Stimulated activated CD4-positive, alpha-beta T cell treated with anti-CD3 and anti-CD28 coated beads, Interleukin-4, amount 100 ng/mL, for 4 hours (primary cell): ENCODE results near the gene CXCL8.
"Not testable (repeated sequence)": the region's sequence is repeated elsewhere in the genome, so short reads cannot be mapped to it uniquely, and the experiment has no call there.

Experiments used
- DNase-seq, 2 experiments: peaks; one replicate each; pipeline ENCODE4 v3.0.0-alpha.2; 2020

CXCL8 gene

DNA sequence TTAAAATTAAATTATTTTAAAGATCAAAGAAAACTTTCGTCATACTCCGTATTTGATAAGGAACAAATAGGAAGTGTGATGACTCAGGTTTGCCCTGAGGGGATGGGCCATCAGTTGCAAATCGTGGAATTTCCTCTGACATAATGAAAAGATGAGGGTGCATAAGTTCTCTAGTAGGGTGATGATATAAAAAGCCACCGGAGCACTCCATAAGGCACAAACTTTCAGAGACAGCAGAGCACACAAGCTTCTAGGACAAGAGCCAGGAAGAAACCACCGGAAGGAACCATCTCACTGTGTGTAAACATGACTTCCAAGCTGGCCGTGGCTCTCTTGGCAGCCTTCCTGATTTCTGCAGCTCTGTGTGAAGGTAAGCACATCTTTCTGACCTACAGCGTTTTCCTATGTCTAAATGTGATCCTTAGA lies at the start of gene CXCL8:
Gene CXCL8 (plus strand): TSS at position 217 of the 426 bp plus-strand sequence. CDS start 90 bp downstream, at position 307.
- DNase-seq: peak in 1 of 2 experiments; percentile 1

GRCh38 chr4:73691201-73691600 lies 49.2 kb upstream of the CXCL8 start:
- DNase-seq: not testable (repeated sequence)

- no peak for DNase-seq
Measured at GRCh38 chr4:73691759-73692158, 48.6 kb upstream of the CXCL8 start.

GRCh38 chr4:73692254-73692653 lies 48.1 kb upstream of the CXCL8 start:
- no peak for DNase-seq

DNA sequence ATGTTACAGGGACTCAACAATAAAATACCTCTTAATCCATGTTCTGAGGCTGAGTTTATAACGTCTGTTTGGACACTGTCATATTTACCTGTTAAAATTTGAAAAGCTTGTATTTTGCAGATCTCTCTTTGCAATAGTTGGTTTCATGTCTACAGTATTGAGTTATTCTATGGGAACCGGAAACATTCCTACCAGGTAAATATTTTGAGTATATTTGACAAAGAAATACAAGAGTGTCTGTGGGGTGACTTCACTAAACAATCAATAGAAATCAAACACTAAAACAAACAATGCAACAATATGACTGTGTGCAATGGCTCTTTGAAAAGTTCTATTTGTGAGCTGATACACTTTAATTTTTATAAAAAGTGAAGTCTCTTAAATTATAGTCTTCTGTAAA lies 47.7 kb upstream of the CXCL8 start:
- no peak for DNase-seq

GRCh38 chr4:73693811-73694210 lies 46.6 kb upstream of the CXCL8 start:
- DNase-seq: no peak

DNA sequence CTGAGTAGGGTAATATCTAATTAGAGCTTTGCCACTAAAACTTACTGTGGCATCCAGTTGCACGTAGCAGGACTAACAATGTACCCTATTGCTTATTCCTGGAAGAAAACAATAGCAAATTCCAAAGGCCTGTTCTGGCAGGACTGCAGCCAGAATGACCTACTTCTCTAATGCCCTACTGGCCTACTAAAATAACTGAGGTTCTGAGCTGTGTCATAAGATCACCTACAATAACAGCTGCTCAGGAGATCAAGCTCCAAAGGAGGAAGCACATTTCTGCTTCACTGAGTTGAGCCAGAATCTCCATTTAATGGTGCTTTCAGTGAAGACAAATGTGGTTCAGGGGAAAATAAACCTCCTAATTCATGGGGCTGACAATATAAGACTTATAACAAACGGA lies 42.2 kb upstream of the CXCL8 start:
- DNase-seq: no peak

DNA sequence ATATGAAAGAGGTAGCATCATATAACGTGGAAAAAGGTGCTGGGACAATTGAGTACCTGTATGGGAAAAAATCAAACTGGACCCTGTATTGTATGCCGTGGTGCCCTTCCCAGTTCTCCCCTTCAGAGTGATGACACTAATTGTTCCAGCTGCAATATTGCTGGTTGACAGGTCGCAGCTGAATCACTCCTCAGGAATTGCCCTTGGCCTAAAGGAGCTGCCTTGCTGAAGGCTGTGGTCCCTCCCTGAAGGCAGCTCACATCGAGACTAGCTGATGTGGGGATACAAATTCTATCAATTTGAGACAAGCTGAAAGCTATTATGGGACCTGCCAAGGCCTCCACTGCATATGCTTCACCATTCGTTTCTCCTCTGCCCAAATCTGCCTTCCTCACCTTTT lies 39.3 kb upstream of the CXCL8 start:
- DNase-seq: no peak

GRCh38 chr4:73702796-73703287 lies 37.5 kb upstream of the CXCL8 start:
- DNase-seq: no peak

DNA sequence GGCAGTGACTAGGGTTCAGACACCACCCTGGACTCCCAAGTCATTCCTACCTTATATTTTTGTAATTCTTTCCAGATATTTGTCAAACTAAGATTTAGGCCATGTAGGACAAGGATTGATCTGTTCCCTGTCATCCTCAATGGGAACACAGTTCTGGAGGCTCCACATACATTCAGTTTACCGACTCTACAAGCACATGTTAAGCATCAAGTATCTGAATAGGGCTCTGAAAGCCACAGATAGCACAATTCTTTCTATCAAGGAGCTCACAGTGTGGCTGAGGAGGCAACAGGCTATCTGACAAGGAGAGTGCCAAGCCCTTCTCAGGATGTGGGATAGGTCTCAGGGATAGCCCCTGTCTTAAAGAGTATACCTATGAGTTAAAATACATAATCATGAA lies 37.0 kb upstream of the CXCL8 start:
- no peak for DNase-seq

DNA sequence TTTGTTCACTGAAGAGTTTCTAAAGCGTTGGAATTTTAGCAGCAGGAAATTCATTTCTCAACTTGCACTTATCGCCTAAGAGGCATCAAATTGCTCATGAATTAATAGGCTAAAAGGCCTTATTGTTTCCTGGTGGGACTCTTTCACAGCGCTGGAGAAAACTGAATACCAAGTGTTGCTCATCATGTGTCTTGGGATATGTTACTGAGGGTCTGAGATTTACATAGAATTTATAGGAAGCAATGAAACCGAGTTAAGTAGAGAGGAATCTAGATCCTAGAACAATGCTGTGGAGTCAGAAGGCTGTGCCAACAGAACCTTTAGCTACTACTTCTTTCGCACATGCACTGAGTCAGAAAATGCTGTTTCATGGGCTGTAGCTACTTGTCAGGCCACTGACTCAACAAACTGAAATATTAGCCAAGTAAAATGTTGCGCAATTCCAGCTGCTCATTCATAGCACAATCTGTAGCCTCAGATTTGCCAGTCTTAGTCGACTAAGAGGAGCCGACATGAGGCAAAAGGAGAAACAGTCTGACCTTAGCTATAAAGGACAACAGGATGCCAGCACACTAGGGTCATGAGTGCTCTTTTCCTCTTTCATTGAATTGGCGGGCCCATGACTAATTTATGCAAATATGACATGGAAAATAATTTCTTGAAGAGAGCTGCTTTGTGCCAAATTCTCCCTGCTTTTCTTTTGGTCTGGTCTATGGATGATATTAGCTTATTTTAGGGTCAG lies 35.9 kb upstream of the CXCL8 start:
- DNase-seq: no peak

- DNase-seq: no peak
Measured at GRCh38 chr4:73705056-73705432, 35.3 kb upstream of the CXCL8 start.

- DNase-seq: no peak
Measured at GRCh38 chr4:73705721-73706120, 34.6 kb upstream of the CXCL8 start.

- no peak for DNase-seq
Measured at GRCh38 chr4:73706811-73707210, 33.6 kb upstream of the CXCL8 start.

- DNase-seq: no peak
Measured at GRCh38 chr4:73707269-73707875, 33.0 kb upstream of the CXCL8 start.

- DNase-seq: no peak
Measured at GRCh38 chr4:73707918-73708577, 32.3 kb upstream of the CXCL8 start.

DNA sequence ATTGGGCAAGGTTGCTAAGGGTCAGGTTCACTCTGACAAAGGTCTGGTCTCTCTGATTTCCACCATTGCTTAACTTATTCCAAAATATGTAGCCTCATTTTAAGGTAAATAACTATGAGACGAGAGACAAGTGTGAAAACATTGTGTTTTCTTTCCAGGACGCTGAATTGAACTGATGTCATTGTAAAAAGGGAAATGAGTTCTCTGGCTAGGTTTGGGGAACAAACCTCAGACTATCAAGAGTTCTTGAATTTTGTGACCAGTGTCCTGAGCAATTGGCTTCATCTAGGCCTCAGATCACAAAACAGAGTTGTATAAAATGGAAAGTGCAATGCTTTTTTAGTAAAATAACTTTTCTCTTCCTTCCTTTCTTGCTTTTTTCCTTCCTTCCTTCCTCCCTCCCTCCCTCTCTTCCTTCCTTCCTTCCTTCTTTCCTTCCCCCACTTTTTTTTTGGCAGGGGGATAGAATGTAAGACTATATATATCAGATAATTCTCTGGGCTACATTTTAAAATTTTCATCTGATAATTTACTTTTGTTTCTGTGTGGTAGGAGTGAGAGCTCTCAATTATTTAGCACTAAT lies 30.8 kb upstream of the CXCL8 start:
- no peak for DNase-seq

GRCh38 chr4:73710094-73710493 lies 30.3 kb upstream of the CXCL8 start:
- DNase-seq: no peak

DNA sequence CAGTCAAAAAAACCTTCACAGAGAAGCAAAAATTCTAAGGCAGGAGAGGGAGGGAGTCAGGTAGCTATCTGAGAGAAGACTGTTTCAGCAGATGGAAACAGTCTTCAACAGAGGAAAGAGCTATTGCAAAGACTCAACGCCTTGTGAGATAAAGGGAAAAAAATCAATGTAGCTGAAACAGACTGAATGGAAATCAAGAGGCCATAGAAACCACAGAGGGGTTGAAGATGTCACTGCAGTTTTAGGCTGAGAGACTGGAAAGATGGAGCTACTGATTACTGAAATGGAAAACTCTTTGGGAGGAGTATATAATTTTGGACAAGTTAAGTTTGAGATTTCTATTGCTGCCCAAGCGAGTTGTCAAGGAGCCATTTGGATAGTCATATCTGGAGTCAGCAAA lies 28.4 kb upstream of the CXCL8 start:
- no peak for DNase-seq

DNA sequence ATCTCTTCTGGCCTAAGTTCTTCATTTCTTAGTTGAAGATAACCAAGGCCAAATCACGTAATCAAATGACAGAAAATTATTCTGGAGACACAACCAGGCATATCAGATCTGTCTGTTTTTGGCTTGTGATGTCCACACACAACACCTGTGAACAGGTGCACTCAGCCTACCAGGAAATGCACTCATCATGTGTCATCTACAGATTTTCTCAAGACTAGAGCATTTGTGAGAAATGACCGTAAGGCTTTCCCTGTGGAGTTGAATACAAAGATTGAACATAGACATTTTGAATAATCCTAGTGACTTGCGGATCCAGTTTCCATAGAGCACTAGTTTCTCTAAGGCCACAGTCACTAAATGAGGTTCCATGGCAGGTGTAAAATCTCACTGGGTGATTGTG lies 26.7 kb upstream of the CXCL8 start:
- no peak for DNase-seq

DNA sequence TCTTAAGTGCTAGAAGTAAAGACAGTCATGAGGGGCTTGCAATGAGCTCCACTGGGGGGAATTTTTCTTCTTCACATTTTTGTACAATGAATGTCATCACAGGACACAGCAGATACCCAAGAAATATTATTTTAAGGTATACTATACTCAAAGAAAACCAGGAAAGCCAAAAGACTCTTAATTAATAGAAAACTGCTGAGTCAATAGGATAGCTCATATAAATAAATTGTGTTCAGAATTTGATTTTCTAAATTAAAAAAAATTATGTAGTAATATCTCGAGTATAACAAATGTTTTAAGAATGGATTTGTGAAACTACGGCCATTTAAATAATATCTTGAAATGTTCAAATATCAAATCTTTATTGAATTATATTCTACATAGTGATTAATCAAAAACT lies 25.7 kb upstream of the CXCL8 start:
- no peak for DNase-seq

DNA sequence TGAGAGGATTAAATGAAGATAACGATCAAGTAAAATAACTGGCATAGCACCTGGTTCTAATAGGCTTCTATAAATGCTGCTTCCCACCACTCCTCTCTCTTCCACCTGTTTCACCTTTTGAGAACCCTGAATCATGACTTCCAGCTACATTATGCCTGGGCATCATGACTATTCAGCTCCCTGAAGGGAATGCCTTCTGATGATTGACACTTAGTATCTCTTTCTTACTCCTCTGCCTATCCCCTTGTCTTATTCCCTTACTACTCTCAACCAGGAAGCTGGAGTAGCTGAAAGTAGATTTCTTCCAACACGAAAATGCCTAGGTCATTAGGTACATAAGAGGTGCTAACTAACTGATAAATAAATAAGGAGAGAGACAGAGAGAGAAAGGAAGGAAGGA lies 24.7 kb upstream of the CXCL8 start:
- no peak for DNase-seq
